AG09309 (cell line): Measurements from ENCODE around the gene APBB1.

Experiments used
- DNase-seq: peaks from one replicate; pipeline ENCODE4 v3.0.0-alpha.2; 2010; ENCODE audit warnings: low read depth
- H3K4me3 ChIP-seq: 2 replicates; pipeline ENCODE4 v1.5.1; 2011; ENCODE audit warnings: mild to moderate bottlenecking, low read depth, low read length, moderate library complexity; ENCODE audit not compliant: control insufficient read depth
- CTCF ChIP-seq: IDR thresholded peaks from 2 replicates; pipeline ENCODE4 v1.5.1; 2011; ENCODE audit warnings: mild to moderate bottlenecking, low read depth, low read length, inconsistent platforms; ENCODE audit not compliant: insufficient read depth, control insufficient read depth; ENCODE audit errors: missing control alignments

APBB1 gene

GRCh38 chr11:6345366-6345765, 73.5 kb downstream of the APBB1 start:
- H3K4me3 ChIP-seq = no peak overlapping the region
- no peak for DNase-seq
- no peak for TF ChIP-seq CTCF
